ENCODE results near the gene ZBTB46.

Gene ZBTB46

GRCh38 chr20:63765082-63765873, 65.8 kb downstream of the ZBTB46 start:
- no peak for DNase-seq

DNA sequence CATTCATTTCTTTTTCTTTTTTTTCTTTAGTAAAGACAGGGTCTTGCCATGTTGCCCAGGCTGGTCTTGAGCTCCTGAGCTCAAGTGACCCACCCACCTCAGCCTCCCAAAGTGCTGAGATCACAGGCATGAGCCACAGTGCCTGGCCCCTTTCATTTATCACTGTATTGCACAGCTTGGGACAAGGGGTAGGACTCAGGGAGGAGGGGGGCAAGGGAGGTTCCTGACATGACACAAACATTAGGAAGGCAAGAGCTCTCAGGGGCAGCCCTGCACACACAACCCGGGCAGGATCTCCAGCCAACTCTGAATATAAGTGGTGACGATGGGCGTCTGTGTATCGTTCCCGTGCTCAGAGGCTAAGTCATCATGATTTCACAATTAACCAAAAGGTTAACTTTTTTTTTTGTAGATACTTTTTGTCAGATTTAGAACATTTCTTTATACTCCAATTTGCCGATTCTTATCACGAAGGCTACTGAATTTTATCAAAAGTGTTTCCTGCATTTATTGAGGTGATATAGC, 71.6 kb downstream of the ZBTB46 start:
- no peak for DNase-seq

- no peak for DNase-seq
Measured at GRCh38 chr20:63758152-63758551, 72.9 kb downstream of the ZBTB46 start.

- no peak for DNase-seq
Measured at GRCh38 chr20:63756648-63756991, 74.4 kb downstream of the ZBTB46 start.

- DNase-seq: no peak
Measured at GRCh38 chr20:63755933-63756647, 75.0 kb downstream of the ZBTB46 start.

DNA sequence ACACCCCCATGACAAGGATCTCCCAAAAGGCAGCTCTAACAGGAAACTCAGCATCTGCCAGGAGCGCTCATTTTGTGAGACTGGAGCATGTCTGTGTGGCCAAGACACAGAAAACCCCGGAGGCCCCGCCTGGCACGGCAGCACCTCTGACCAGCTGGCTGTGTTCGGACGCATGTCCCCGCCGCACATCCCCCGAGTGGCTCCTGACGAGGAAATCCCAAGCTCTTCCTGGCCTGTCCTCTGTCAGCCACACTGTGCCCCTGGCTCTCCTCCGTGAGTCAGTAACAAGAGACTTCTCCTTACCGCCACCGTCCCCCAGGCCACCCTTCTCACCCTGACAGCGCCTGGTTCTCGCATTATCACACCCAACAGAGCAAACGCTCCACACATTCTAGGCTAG, 77.1 kb downstream of the ZBTB46 start:
- DNase-seq: no peak

- DNase-seq: no peak
Measured at GRCh38 chr20:63753381-63753780, 77.7 kb downstream of the ZBTB46 start.

DNA sequence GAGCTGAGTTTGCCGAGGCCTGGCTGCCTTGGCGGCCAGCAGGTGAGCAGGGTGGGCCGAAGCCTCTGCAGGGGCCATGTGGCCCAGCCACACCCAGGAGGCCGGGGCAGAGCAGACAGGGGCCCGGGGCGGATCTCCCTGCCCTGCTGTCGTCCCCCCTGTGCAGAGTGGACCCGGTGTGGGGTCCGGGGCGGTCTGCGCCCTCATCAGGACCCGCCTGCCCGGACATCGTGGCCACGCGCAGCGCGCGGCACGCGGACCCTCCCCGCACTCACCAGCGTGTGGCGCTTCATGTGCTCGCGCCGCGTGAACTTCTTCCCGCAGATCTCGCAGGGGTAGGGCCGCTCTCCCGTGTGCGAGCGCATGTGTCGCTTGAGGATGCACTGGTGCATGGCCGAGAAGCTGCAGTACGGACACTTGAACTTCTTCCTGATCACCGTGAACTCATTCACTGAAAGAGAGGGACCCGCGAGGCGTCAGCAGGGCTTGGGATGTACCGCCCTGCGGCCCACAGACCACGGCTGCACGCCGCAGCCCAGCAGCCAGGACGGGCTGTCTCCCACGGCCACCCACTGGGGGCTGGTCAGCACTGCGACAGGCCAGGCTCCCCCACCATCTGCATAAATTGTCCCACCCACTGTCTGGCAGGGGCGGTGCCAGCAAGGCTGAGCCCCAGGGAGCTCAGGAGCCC, 78.5 kb downstream of the ZBTB46 start:
- DNase-seq: no peak

- DNase-seq: no peak
Measured at GRCh38 chr20:63751471-63752271, 79.4 kb downstream of the ZBTB46 start.

DNA sequence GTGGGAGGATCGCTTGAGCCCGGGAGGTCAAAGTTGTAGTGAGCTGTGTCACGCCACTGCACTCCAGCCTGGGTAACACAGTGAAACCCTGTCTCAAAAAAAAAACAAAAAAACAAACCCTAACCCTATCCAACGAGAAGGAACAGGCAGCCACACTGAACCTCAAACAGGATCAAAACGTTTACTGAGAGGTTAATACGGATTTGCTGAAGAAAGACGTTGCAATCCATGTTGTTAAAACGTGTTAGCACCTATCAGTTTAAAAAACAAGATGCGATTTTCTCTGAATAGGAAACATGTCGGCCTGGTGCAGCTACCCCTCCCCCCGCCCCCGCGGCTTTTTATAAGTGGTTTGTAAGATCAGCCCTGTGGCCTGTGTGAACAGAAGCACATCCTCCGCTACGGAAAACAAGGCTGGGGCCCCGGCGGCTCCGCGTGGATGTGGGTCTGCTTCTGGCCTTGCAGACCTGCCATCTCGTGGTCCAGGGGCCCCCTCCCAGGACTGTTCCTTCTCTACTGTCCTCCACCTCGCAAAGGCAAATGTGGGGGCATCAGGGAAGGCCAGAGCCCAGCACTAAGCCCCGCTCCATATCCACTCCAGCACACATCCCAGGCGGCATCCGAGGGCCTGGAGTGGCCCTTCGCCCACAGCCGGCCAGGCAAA, 80.1 kb downstream of the ZBTB46 start:
- peak in 2 of 4 experiments; percentile 72 to 75 for DNase-seq

GRCh38 chr20:63749597-63750508, 81.2 kb downstream of the ZBTB46 start:
- no peak for DNase-seq

- no peak for DNase-seq
Measured at GRCh38 chr20:63748934-63749270, 82.2 kb downstream of the ZBTB46 start.

DNA sequence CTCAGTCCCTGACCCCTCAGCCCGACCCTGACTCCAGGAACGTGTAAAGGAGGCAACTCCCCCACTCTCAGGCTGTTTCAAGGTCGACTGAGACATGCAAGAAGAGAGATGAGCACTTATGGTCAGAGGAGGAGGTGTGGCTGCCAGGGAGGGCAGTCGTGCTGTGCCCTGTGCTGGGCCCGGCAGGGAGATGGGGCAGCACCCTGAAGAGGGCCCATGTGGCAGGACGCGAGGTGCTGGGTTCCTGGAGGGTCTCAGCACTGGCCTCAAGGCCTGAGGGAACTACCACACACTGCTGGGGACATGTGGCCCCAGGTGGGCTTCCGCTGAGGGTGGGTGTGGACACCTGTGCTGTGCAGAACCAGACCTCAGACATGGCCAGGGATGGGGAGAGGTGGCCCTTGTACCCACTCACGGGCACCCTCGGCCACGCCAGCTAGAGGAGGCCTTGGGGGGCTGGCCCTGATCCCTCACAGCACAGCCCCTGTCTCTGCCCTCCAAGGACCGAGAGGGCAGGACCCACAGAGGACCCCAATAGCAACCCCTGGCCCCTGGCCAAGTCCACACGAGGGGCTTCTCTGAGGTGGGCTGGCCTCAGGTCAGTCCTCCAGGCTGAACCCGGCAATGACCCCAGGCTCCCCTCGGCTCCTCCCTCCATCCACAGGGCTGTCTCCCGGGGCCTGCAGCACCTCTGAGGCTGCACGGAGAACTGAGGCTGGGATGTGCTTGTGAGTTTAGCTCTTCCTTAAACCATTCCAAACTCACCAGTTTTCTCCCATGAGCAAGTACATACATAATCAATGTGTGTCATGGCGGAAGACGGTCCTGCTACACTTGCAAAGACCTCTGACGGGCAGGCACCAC, 82.8 kb downstream of the ZBTB46 start:
- DNase-seq: no peak

GRCh38 chr20:63747622-63748069, 83.4 kb downstream of the ZBTB46 start:
- no peak for DNase-seq

- DNase-seq: no peak
Measured at GRCh38 chr20:63746751-63747315, 84.2 kb downstream of the ZBTB46 start.

DNA sequence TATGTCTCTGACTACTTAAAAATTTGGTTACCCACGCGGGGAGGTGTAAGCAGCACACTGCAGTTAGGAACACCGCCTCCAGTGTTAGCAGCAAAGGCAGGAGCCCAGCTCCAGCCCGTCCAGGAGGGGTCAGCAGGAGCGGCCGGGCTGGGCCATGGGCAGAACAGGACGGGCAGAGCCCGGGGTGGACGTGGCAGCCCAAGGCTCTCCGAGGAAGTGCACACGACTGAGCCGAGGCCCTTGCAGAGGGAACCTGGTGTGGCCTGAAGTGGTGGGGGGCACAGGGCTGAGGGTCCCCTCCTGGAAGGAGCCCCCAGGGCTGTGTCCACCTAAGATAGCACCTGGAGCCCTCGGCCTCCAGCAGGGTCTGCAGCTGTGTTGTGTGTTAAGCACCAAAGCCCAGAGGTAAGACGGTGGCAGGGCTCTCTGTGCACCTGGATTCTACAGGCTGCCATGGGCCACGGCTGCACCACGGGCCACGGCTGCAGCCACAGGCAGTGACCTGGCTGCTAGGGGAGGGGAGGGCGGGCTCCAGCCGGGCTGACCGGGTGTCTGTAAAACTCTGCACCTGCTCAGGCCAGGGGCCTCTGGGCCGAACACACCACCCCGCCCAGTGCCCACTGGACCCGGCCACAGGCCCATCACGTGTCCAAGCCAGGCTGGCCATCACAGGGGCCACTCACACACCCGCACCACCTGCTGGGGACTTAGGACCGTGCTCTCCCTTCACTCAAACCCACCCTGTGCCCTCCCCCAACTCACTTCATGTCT, 84.9 kb downstream of the ZBTB46 start:
- DNase-seq: no peak

DNA sequence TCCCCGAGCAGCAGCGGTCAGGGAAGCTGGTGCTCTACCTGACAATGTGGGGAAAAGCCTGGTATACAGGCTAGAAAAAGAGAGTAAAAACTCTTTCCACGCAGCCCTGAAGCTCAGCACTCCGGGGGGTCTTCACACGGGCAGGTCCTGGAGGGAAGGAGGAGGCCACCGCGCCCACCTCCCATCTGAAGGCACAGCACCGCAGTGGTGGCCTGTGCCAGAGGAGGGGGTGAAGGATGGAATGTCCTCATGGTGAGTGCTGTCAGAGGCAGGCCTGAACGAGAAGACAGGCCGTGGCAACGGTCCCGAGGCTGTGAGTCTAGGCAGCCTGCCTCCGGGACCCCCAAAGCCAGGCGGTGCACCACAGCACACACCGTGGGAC, 85.6 kb downstream of the ZBTB46 start:
- DNase-seq: no peak

DNA sequence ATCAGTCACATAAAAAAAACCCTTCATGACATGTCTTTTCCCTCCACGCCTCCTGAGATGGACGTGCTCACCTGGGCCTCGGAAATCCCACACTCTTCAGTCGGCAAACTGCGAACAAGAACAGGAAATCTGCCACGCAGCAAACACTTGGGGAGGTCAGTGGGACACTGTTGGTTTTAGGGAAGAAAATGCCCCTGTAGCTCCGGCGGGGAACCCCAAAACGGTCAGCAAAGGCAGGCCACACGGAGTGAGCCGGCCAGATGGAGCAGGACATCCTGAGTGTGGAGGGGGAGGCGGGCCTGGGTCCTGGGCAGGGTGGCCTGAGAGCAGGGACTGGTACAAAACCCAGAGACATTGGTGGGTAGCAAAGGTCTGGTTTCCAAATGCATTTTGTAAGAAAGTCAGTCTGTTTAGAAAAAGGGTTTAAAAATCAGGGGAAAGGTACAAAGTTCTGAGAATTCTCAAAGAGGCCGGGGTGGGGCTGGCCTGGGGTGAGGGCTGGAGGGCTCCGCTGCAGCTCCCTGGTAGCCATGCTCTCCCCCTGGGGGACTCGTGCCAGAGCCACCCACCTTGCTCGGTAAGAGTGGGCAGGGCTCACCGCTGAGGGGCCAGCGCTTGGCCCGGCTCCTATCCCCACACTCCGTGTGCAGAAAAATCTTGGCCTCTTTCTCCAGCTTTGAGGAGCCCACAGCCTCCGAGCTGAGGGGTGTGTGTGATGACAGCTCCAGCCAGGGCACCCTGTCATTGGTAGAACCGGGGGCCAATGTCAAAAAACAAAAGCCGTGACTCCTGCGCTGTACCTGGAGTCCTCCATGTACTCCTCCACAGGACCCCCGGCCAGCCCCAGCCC, 86.3 kb downstream of the ZBTB46 start:
- no peak for DNase-seq
